Measurements from ENCODE around the gene CMSS1. TPM values are rescaled to one million over a fixed set of nuclear protein-coding genes. Genes with fewer than 3 reads are reported as not detected.

CMSS1 gene
- polyA plus RNA-seq, 2 of the 4 experiments (the other 2 are of a cell fraction), result 61.1 to 62.9 TPM

DNA sequence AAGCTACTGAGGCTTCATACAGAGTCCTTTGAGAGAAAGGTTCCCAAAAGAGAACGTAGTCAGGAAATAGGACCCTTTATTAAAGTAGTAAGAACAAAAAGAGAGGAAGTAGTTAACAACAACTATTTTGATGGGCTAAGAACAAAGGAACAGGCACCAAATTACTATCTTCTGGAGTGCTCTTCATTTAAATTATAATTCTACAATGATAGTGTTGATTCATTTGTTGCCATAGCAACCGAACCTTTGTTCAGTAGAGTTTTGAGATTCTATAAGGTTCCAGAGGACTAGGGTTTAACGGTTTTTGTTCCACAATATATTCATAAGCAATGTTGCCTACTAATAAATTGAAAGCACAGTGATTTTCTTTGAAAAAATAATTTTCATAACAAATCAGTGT, 78.8 kb downstream of the CMSS1 start:
- H3K4me3 ChIP-seq, result no peak overlapping the region
- ChIA-PET CTCF (interaction anchor here (0.6 kb wide), 1 partner anchor 96 kb away, joined by 3 read pairs; no protein-coding TSS in a partner anchor), POLR2A (no interaction called here)
- peak overlapping the region; percentile 55 for H3K4me2 ChIP-seq
- no peak for FAIRE-seq
- DNase-seq (ENCODE audit: low read depth in 1 of 2, low spot score in 1 of 2), result no peak
- peaks cover 27% of the 10 kb centered on the region for H3K4me1 ChIP-seq
- TF ChIP-seq HEYL (CRISPR knock-in tag; IDR thresholded peaks at IDR 0.05) (no peak), NPAS2 (CRISPR knock-in tag; IDR thresholded peaks at IDR 0.05; ENCODE audit: borderline replicate concordance) (no peak), EP300 (IDR thresholded peaks at IDR 0.05) (no peak), HOXA7 (CRISPR knock-in tag; IDR thresholded peaks at IDR 0.05) (no peak), RARB (CRISPR knock-in tag; IDR thresholded peaks at IDR 0.05) (no peak), MYC (IDR thresholded peaks at IDR 0.05; ENCODE audit: borderline replicate concordance, low read length) (no peak)
- TF ChIP-seq, protein P1, sequence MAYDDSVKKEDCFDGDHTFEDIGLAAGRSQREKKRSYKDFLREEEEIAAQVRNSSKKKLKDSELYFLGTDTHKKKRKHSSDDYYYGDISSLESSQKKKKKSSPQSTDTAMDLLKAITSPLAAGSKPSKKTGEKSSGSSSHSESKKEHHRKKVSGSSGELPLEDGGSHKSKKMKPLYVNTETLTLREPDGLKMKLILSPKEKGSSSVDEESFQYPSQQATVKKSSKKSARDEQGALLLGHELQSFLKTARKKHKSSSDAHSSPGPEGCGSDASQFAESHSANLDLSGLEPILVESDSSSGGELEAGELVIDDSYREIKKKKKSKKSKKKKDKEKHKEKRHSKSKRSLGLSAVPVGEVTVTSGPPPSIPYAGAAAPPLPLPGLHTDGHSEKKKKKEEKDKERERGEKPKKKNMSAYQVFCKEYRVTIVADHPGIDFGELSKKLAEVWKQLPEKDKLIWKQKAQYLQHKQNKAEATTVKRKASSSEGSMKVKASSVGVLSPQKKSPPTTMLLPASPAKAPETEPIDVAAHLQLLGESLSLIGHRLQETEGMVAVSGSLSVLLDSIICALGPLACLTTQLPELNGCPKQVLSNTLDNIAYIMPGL (CRISPR knock-in tag; IDR thresholded peaks at IDR 0.05; ENCODE audit: borderline replicate concordance), result no peak
- TF ChIP-seq, protein P2, sequence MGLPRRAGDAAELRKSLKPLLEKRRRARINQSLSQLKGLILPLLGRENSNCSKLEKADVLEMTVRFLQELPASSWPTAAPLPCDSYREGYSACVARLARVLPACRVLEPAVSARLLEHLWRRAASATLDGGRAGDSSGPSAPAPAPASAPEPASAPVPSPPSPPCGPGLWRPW (IDR thresholded peaks at IDR 0.05), result no peak
- TF ChIP-seq, protein P3, sequence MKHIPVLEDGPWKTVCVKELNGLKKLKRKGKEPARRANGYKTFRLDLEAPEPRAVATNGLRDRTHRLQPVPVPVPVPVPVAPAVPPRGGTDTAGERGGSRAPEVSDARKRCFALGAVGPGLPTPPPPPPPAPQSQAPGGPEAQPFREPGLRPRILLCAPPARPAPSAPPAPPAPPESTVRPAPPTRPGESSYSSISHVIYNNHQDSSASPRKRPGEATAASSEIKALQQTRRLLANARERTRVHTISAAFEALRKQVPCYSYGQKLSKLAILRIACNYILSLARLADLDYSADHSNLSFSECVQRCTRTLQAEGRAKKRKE (CRISPR knock-in tag; IDR thresholded peaks at IDR 0.05; ENCODE audit: low read depth), result no peak
- no peaks in the 10 kb centered on the region for H3K9me3 ChIP-seq
- ATAC-seq, result no peak
- peak overlapping the region in 1 of 2 experiments; percentile 62; a peak in 3 of 6 replicates for H3K27ac ChIP-seq
- 89% methylated on average over 3 of the region's 3 CpGs for WGBS (ENCODE audit: missing lambda C conversion rate)

DNA sequence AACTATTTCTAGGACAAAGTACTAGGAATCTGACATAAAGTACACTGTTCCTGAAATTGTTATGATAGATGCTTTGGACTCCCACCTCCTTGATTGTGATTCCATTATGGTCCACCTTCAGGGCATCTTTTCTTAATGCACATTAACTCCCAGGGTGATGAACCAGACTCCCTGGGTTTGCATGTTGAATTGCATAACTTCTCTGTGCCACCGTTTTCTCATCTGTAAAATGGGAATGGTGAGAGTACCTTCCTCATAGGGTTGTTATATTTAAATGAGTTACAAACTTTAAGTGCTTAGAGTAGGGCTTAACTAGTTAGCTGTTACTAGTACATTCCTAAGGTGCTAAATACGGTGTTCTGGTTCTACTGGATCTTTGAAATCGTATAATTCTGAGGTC, 81.9 kb downstream of the CMSS1 start:
- Histone ChIP-seq H3K4me2 (no peak overlapping the region), H3K4me3 (no peak overlapping the region), H3K27ac (no peak overlapping the region), H3K9me3 (no peaks in the 10 kb centered on the region), H3K4me1 (peaks cover 38% of the 10 kb centered on the region)
- ATAC-seq (no peak), FAIRE-seq (peak; percentile 39), DNase-seq (ENCODE audit: low read depth in 1 of 2, low spot score in 1 of 2) (no peak)
- no peak for TF ChIP-seq SREBF2 (IDR thresholded peaks at IDR 0.05)
- 89% methylated on average over 3 of the region's 3 CpGs for WGBS (ENCODE audit: missing lambda C conversion rate)
- POLR2A ChIA-PET, result no interaction called here
- CTCF ChIA-PET, result no interaction called here

DNA sequence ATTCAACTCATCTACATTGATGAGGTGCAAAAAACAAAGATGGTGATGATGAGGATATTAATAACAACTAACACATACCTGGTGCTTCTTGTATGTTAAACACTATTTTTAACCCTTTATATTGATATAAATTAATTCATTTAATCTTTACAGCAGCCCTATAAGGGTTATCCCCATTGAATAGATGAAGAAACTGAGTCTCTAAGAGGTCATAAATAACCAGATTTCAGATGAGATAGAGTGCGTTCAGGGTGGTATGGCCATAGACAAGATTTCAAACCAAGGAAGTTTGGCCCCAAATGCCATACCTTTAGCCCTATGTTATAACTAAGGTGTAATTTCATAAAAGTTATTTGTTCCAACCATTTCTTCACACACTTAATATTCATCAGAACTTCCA, 82.6 kb downstream of the CMSS1 start:
- ChIA-PET CTCF (no interaction called here), POLR2A (interaction anchor here (1.0 kb wide), 1 partner anchor 360 kb away, joined by 3 read pairs; the partner anchor contains the start of gene TBC1D23)
- H3K9me3 ChIP-seq, result no peaks in the 10 kb centered on the region
- H3K4me2 ChIP-seq, result no peak overlapping the region
- no peak for DNase-seq (ENCODE audit: low read depth in 1 of 2, low spot score in 1 of 2)
- 97% methylated on average over 1 of the region's 1 CpG for WGBS (ENCODE audit: missing lambda C conversion rate)
- ATAC-seq, result no peak
- TF ChIP-seq BHLHE40 (IDR thresholded peaks at IDR 0.05; ENCODE audit: low read depth, low read length) (no peak), RAD21 (conservative IDR thresholded peaks at IDR 0.05 in 1 of 2, IDR thresholded peaks at IDR 0.05 in 1 of 2) (no peak), JUN (IDR thresholded peaks at IDR 0.05) (no peak), PHF8 (IDR thresholded peaks at IDR 0.05; ENCODE audit: borderline replicate concordance, low read depth) (no peak), RARB (CRISPR knock-in tag; IDR thresholded peaks at IDR 0.05) (no peak), KDM1A (IDR thresholded peaks at IDR 0.05; ENCODE audit: low read depth) (no peak), MAFK (IDR thresholded peaks at IDR 0.05; ENCODE audit: partially characterized antibody) (no peak), SMC3 (IDR thresholded peaks at IDR 0.05) (no peak), EP300 (IDR thresholded peaks at IDR 0.05) (no peak), HOXB5 (CRISPR knock-in tag; IDR thresholded peaks at IDR 0.05) (no peak), TP53 (CRISPR knock-in tag; IDR thresholded peaks at IDR 0.05) (no peak), ZSCAN20 (CRISPR knock-in tag; IDR thresholded peaks at IDR 0.05) (no peak)
- TF ChIP-seq, protein P4, sequence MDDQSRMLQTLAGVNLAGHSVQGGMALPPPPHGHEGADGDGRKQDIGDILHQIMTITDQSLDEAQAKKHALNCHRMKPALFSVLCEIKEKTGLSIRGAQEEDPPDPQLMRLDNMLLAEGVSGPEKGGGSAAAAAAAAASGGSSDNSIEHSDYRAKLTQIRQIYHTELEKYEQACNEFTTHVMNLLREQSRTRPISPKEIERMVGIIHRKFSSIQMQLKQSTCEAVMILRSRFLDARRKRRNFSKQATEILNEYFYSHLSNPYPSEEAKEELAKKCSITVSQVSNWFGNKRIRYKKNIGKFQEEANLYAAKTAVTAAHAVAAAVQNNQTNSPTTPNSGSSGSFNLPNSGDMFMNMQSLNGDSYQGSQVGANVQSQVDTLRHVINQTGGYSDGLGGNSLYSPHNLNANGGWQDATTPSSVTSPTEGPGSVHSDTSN (IDR thresholded peaks at IDR 0.05), result no peak
- TF ChIP-seq, protein P5, sequence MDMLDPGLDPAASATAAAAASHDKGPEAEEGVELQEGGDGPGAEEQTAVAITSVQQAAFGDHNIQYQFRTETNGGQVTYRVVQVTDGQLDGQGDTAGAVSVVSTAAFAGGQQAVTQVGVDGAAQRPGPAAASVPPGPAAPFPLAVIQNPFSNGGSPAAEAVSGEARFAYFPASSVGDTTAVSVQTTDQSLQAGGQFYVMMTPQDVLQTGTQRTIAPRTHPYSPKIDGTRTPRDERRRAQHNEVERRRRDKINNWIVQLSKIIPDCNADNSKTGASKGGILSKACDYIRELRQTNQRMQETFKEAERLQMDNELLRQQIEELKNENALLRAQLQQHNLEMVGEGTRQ (IDR thresholded peaks at IDR 0.05), result no peak
- FAIRE-seq, result no peak
- H3K27ac ChIP-seq, result peak overlapping the region; percentile 0 to 58; a peak in 3 of 6 replicates
- H3K4me1 ChIP-seq, result peaks cover 37% of the 10 kb centered on the region
- H3K4me3 ChIP-seq, result no peak overlapping the region

All from A549 (cell line).